Lower leg skin (tissue), 4 donors: ENCODE measurements around the gene KRTAP5-4. TPM values are rescaled to one million over a fixed set of nuclear protein-coding genes. Genes with fewer than 3 reads are reported as not detected.
"Not testable (repeated sequence)": the region's sequence is repeated elsewhere in the genome, so short reads cannot be mapped to it uniquely, and the experiment has no call there.

Experiments used
- DNase-seq, 2 donors: peaks; one replicate each; pipeline ENCODE4 v3.0.0-alpha.2; 2019; ENCODE audit warnings: low spot score in 2 of 2
- H3K4me3 ChIP-seq: fragments of 200-600 bp; sonication (generic); 2 replicates; pipeline ENCODE4 v1.5.1; 2017; ENCODE audit warnings: mild to moderate bottlenecking, low read depth; ENCODE audit not compliant: poor library complexity, severe bottlenecking
- POLR2A ChIP-seq, 2 donors: fragments of 450-650 bp; IDR thresholded peaks; one replicate each; pipeline ENCODE4 v1.6.1; 2016 to 2017; ENCODE audit warnings: antibody characterized with exemption in 2 of 2, mild to moderate bottlenecking in 1 of 2, moderate library complexity in 1 of 2
- WGBS, 2 donors: methylation state at CpG; one replicate each; pipeline ENCODE4 v1.1.5; 2018; 5-methylcytosine and 5-hydroxymethylcytosine counted together
- intact Hi-C: fragments of 100-400 bp; cut with DNase I; formaldehyde crosslinking; loops from one replicate; pipeline ENCODE4 v1.15.0; 2023; ENCODE audit warnings: low total_unique reads
- total RNA-seq, 4 donors: library from RNA; depleted of rRNA; stranded (reverse); fragments of >200 nt; gene quantifications; one replicate each; pipeline ENCODE4 v1.1.0, GENCODE V29; 2016
- TF ChIP-seq, protein P1 (sequence below), 3 donors: fragments of 450-650 bp; IDR thresholded peaks; one replicate each; pipeline ENCODE4 v1.5.1; 2016; ENCODE audit warnings: antibody characterized with exemption in 3 of 3, mild to moderate bottlenecking in 3 of 3, moderate library complexity in 2 of 3

The KRTAP5-4 gene
- total RNA-seq, 4 donors from 2014 or later: 7.9 TPM; not detected in 3

DNA sequence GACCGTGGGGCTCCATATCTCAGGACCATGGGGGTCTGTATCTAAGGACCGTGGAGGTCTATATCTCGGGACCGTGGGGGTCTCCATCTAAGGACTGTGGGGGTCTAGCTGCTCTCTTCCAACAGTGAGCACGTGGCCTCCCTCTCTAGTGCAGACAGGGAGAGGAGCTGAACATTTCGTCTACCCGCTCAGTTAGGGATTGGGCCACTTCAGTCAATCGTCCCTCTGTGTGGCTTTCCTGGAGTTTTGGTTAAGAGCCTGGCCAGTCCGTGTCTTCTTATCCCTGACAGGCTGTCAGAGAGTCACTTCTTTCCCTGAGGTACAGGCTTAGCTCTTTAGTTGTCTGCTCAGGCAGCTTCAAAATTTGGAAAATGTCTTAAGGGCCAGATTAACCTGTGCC lies 40.0 kb downstream of the KRTAP5-4 start:
- 87 to 89% methylated on average over 9 of the region's 9 CpGs for WGBS, 2 donors
- DNase-seq: no peak
- TF ChIP-seq, protein P1, sequence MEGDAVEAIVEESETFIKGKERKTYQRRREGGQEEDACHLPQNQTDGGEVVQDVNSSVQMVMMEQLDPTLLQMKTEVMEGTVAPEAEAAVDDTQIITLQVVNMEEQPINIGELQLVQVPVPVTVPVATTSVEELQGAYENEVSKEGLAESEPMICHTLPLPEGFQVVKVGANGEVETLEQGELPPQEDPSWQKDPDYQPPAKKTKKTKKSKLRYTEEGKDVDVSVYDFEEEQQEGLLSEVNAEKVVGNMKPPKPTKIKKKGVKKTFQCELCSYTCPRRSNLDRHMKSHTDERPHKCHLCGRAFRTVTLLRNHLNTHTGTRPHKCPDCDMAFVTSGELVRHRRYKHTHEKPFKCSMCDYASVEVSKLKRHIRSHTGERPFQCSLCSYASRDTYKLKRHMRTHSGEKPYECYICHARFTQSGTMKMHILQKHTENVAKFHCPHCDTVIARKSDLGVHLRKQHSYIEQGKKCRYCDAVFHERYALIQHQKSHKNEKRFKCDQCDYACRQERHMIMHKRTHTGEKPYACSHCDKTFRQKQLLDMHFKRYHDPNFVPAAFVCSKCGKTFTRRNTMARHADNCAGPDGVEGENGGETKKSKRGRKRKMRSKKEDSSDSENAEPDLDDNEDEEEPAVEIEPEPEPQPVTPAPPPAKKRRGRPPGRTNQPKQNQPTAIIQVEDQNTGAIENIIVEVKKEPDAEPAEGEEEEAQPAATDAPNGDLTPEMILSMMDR (IDR thresholded peaks at IDR 0.05): no peak
- TF ChIP-seq POLR2A (IDR thresholded peaks at IDR 0.05): no peak
- intact Hi-C loops: no loop called here
- no peak overlapping the region for H3K4me3 ChIP-seq

DNA sequence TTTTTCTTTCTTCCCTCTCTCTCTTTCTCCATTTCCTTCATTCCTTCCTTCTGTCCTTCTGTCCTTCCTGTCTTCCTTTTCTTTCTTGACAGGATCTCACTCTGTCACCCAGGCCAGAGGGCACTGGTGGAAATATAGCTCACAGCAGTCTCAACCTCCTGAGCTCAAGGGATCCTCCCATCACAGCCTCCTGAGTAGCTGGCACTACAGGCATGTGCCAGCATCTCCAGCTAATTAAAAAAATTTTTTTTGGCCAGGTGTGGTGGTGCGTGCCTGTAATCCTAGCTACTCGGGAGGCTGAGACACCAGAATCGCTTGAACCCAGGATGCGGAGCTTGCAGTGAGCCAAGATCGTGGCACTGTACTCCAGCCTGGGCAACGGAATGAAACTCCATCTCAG lies 45.1 kb downstream of the KRTAP5-4 start:
- DNase-seq: no peak
- intact Hi-C loops: no loop called here
- TF ChIP-seq, protein P1 (IDR thresholded peaks at IDR 0.05): no peak
- TF ChIP-seq POLR2A (IDR thresholded peaks at IDR 0.05): no peak
- 66 to 67% methylated on average over 6 of the region's 6 CpGs for WGBS, 2 donors
- H3K4me3 ChIP-seq: no peak overlapping the region

DNA sequence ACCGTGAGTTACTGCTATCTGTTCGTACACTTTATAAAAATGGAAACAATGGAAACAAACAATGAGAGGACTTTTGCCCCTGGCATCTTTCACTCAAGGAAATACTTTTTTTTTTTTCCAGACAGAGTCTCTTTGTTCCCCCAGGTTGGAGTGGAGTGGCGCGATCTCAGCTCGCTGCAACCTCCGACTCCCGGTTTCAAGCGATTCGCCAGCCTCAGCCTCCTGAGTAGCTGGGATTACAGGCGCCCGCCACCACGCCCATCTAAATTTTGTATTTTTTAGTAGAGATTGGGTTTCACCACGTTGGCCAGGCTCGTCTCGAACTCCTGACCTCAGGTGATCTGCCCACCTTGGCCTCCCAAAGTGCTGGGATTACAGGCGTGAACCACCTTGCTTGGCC lies 46.2 kb downstream of the KRTAP5-4 start:
- WGBS, 2 donors: 84 to 86% methylated on average over 16 of the region's 16 CpGs
- DNase-seq, H3K4me3 ChIP-seq, intact Hi-C loops: not testable (repeated sequence)

DNA sequence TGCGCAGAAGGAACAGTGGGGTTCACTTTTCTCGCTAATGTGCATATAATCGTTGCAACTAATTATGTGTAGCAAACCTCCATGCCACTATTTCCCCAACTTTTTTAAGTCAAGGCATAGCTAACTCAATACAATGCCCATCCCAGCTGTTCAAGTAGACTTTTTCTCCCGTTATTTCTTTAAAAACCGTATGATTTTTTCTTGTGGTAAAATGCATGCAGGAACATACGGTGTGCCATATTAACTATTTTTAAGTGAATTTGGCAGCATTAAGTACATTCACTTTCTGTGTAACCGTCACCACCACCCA lies 47.0 kb downstream of the KRTAP5-4 start:
- intact Hi-C loops: no loop called here
- no peak for TF ChIP-seq POLR2A (IDR thresholded peaks at IDR 0.05)
- TF ChIP-seq, protein P1 (IDR thresholded peaks at IDR 0.05): no peak
- no peak overlapping the region for H3K4me3 ChIP-seq
- WGBS, 2 donors: 12 to 17% methylated on average over 7 of the region's 7 CpGs
- no peak for DNase-seq

DNA sequence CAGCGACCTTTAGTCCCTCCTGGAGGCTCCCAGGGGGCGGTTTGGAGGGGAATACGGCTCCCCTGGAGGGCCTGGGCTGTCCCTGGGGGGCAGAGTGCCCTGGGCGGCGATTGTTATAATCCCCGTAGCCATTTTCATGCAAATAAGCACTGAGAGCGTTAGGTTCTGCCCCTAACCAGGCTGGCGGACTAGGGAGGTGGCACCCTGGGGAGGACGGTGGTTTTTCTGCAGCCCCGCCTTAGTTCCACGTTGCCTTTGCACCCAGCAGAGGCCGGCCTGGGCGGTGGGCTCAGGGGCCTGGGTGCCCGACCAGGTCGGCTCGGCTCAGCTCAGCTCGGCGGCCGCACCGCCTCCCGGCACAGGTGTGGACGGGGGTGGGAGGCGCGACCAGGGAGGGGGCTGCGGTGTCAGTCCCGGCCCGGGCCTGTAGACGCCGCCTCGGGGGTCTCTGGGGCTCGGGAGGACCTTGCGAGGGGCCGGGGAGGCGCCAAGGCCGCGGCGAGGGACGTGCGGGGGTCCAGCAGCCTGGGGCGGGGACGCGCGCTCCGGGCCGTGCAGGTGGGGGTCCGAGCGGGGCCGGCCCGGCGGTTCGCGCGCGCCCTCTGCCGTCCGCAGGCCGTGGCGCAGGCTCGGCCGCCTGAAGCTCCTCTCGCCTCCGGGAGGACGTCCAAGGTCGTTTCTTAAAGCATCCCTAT lies 47.6 kb downstream of the KRTAP5-4 start:
- TF ChIP-seq, protein P1 (IDR thresholded peaks at IDR 0.05): no peak
- no peak for TF ChIP-seq POLR2A (IDR thresholded peaks at IDR 0.05)
- DNase-seq: no peak
- intact Hi-C loops: no loop called here
- H3K4me3 ChIP-seq: no peak overlapping the region
- WGBS, 2 donors: 1 to 3% methylated on average over 24 to 49 of the region's 64 CpGs

DNA sequence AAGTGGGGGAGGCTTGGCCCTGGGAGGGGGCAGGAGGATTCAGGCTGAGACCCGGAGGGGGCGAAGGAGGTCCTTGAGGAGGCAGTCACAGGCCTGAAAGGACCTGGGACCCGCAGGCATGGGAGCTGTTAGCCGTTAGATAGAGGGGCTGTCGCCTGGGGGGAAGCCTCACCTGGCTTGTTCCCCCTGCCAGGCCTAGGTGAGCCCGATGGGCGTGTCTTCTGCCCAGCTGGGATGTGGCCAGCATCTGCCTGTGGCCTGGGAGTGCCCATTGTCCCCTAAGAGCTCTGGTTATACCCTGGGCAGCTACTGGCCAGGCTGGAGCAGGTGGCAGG lies 48.1 kb downstream of the KRTAP5-4 start:
- intact Hi-C loops: no loop called here
- 9 to 12% methylated on average over 6 to 7 of the region's 7 CpGs for WGBS, 2 donors
- TF ChIP-seq, protein P1 (IDR thresholded peaks at IDR 0.05): no peak
- no peak for TF ChIP-seq POLR2A (IDR thresholded peaks at IDR 0.05)
- no peak overlapping the region for H3K4me3 ChIP-seq
- no peak for DNase-seq
